ENCODE results near the gene PPP1CA.

DNA sequence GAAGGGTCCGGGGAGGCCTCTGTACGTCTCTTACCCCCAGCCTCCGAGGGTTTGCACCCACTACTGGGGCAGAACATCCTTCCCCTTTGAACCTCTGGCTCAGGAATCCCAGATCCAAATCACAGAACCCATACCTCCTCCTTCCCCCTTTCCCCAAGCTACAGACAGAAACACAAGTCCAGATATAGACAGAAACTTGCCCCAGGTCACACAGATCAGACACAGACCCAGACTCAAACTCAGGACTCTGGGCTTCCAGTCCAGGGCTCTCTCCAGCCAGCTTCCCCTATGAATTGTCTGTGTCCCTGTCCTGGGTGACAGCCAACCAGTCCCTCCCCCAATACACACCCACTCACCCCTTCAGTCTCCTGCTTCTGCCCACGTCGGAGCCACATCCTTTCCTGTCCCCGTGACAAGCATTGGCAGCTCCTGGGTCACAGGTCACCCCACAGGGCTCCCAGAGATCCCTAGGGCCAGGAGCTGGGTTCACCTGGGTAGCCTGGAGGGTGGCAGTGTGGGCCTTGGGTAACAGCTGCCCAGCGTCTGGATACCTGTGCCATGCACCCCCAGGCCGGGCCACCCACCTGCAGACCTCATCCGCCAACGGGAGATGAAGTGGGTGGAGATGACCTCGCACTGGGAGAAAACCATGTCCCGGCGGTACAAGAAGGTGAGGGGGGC is 3.0 kb upstream of the PPP1CA start:
- TF ChIP-seq, protein P1, sequence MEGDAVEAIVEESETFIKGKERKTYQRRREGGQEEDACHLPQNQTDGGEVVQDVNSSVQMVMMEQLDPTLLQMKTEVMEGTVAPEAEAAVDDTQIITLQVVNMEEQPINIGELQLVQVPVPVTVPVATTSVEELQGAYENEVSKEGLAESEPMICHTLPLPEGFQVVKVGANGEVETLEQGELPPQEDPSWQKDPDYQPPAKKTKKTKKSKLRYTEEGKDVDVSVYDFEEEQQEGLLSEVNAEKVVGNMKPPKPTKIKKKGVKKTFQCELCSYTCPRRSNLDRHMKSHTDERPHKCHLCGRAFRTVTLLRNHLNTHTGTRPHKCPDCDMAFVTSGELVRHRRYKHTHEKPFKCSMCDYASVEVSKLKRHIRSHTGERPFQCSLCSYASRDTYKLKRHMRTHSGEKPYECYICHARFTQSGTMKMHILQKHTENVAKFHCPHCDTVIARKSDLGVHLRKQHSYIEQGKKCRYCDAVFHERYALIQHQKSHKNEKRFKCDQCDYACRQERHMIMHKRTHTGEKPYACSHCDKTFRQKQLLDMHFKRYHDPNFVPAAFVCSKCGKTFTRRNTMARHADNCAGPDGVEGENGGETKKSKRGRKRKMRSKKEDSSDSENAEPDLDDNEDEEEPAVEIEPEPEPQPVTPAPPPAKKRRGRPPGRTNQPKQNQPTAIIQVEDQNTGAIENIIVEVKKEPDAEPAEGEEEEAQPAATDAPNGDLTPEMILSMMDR (IDR thresholded peaks at IDR 0.05): no peak
- TF ChIP-seq POLR2AphosphoS5 (IDR thresholded peaks at IDR 0.05): no peak
